Right cardiac atrium (tissue), 5 donors: ENCODE results near the gene CENPO. TPM values are rescaled to one million over a fixed set of nuclear protein-coding genes. Genes with fewer than 3 reads are reported as not detected.

ENCODE experiments used
- ATAC-seq, 2 donors: fragments of 200-7000 bp; cut with Tn5 transposase; one replicate each; pipeline versions ENCODE4 v1.8.0 to v1.9.1; 2020; ENCODE audit warnings: moderate library complexity in 2 of 2, mild to moderate bottlenecking in 1 of 2
- DNase-seq, 3 donors: peaks; one replicate each; pipeline ENCODE4 v3.0.0-alpha.2; 2020
- H3K27ac ChIP-seq: one replicate; pipeline ENCODE4 v1.5.1; 2013; ENCODE audit warnings: mild to moderate bottlenecking, low read length, control low read depth, moderate library complexity
- H3K27me3 ChIP-seq: one replicate; pipeline ENCODE4 v1.6.1; 2013; ENCODE audit not compliant: control insufficient read depth, insufficient read depth
- H3K4me1 ChIP-seq: one replicate; pipeline ENCODE4 v1.6.1; 2013; ENCODE audit warnings: low read length; ENCODE audit not compliant: control insufficient read depth, insufficient read depth
- H3K4me3 ChIP-seq: one replicate; pipeline ENCODE4 v1.5.1; 2013; ENCODE audit warnings: low read length, control low read depth
- H3K9me3 ChIP-seq: one replicate; pipeline ENCODE4 v1.6.1; 2013; ENCODE audit warnings: low read length; ENCODE audit not compliant: control insufficient read depth
- WGBS: extraction: QIAGEN DNeasy Blood & Tissue Kit; methylation state at CpG from one replicate; pipeline ENCODE4 v1.1.7; 2013; 5-methylcytosine and 5-hydroxymethylcytosine counted together
- intact Hi-C, 4 donors: fragments of 100-400 bp; cut with DNase I; formaldehyde crosslinking; loops; one replicate each; pipeline versions ENCODE4 v1.11.0 to v1.14.0; 2022 to 2023
- polyA plus RNA-seq: library from polyadenylated mRNA; stranded (reverse); fragments of 200-250 nt; gene quantifications from one replicate; pipeline ENCODE4 v1.2.3, GENCODE V29; 2013
- total RNA-seq, 4 donors: library from RNA; stranded (reverse); fragmentation: NEBNext Ultra II Directional; extraction: Animal tissue kit (Norgen Biotek cat#: 25700); gene quantifications; one replicate each; pipeline ENCODE4 v1.2.1, GENCODE V29; 2021
- donor health status: healthy with polysubstance abuse.
- donor health status: DM: no; HTN: yes; CAD: no.
- donor health status: DM: no; HTN: no; CAD: no.
- donor health status: DM: no; HTN: yes; CAD: no; lungs with severe emphysema.
- donor health status: DM: yes; HTN: yes; CAD: no.

The CENPO gene
- total and polyA plus RNA-seq, 5 donors, result 1.6 to 4.5 (median 3.1) TPM

GRCh38 chr2:24870440-24870839 is 77.2 kb downstream of the CENPO start:
- intact Hi-C loops, result no loop called here
- no peak for DNase-seq
- Histone ChIP-seq H3K4me1 (peaks cover 3% of the 10 kb centered on the region), H3K27me3 (no peaks in the 10 kb centered on the region), H3K9me3 (no peaks in the 10 kb centered on the region), H3K27ac (no peak overlapping the region), H3K4me3 (no peak overlapping the region)
- no peak for ATAC-seq
- 92% methylated on average over 5 of the region's 5 CpGs for WGBS

- intact Hi-C loops, result no loop called here
- no peak overlapping the region for H3K4me3 ChIP-seq
- peaks cover 3% of the 10 kb centered on the region for H3K4me1 ChIP-seq
- H3K27ac ChIP-seq, result peak overlapping the region; percentile 16
- ATAC-seq, result no peak
- no peak for DNase-seq
- no peaks in the 10 kb centered on the region for H3K9me3 ChIP-seq
- no peaks in the 10 kb centered on the region for H3K27me3 ChIP-seq
- 83% methylated on average over 16 of the region's 16 CpGs for WGBS
Measured at GRCh38 chr2:24870891-24871705, 77.9 kb downstream of the CENPO start.

DNA sequence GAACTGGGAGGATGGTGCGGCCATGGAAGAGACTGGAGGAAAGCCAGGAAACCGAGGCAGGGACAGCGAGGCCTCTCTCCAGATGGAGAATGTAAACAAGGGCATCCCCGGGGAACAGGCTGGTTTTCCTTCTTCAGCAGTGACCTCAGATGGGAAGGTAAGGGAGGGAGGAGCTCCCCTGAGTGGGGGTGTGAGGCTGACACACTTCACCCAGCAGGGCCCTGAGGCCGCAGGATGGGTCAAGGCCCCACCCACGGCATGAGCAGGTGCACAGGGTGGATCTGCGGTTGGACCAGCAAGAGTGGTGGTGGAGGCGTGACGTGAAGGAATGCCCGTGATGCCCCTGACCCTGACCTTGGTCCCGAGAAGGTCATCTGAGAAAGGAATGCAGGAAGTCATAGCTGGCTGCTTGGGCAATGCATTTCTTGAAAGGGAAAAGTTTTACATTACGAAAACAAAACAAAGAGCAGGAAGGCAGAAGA is 78.7 kb downstream of the CENPO start:
- Histone ChIP-seq H3K4me1 (peaks cover 3% of the 10 kb centered on the region), H3K27me3 (no peaks in the 10 kb centered on the region), H3K27ac (no peak overlapping the region), H3K4me3 (no peak overlapping the region), H3K9me3 (no peaks in the 10 kb centered on the region)
- ATAC-seq, result peak in 1 of 2 donors; percentile 17
- WGBS, result 61% methylated on average over 12 of the region's 12 CpGs
- intact Hi-C loops, result no loop called here
- DNase-seq, result peak in 1 of 3 donors; percentile 31

Other genes starting within 250 kb of the CENPO start
- 10 to 100 TPM; 25.0 to 32.4 (median 25.8) TPM for gene PTRHD1, start within 50 bp of the CENPO start, total RNA-seq
- 29.3 TPM for gene PTRHD1, start within 50 bp of the CENPO start, polyA plus RNA-seq
- 10 to 100 TPM; 11.7 to 30.4 (median 17.4) TPM for gene ADCY3, start 126.8 kb downstream of the CENPO start, total RNA-seq
- gene ADCY3, start 126.8 kb downstream of the CENPO start, polyA plus RNA-seq, result 17.1 TPM
- gene DNAJC27, start 178.5 kb downstream of the CENPO start, total RNA-seq, result 10 to 100 TPM in 2 of 4 donors, 1 to 10 TPM in 2; 8.7 to 10.4 (median 9.5) TPM
- gene DNAJC27, start 178.5 kb downstream of the CENPO start, polyA plus RNA-seq, result 4.1 TPM
- gene EFR3B, start 248.7 kb downstream of the CENPO start, total RNA-seq, result 1 to 10 TPM; 4.8 to 9.7 (median 6.4) TPM
- gene EFR3B, start 248.7 kb downstream of the CENPO start, polyA plus RNA-seq, result 2.9 TPM